ENCODE results near the gene ZNF835.

DNA sequence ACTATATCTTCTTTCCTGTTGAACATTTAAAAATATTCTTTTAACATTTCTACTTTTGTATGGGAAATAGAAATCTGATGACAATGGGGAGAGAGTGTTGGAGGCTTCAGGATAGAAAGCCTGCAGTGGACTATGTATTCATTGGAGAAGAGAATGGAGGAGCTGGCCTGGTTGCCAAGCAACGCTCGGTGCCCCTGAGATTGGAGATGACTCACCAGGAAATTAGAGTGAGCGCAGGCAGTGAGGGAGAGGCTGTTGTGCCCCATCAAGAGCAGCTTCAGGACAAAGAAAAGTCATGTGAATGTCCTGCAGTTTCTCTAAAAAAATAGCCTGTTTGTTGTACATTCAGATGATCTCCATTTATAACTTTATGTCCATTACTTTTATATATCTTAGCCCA, 48.7 kb upstream of the ZNF835 start:
- TF ChIP-seq CTCF (IDR thresholded peaks at IDR 0.05) (no peak), POLR2A (IDR thresholded peaks at IDR 0.05) (no peak), EP300 (IDR thresholded peaks at IDR 0.05) (no peak)
